CD4-positive, alpha-beta T cell treated with Interleukin-2 at 100 ng/mL for 4 hours (primary cell): ENCODE data around the gene SDHAF1.
"Not testable (repeated sequence)": the region's sequence is repeated elsewhere in the genome, so short reads cannot be mapped to it uniquely, and the experiment has no call there.

Source experiments
- DNase-seq: peaks from one replicate; pipeline ENCODE4 v3.0.0-alpha.2; 2020; ENCODE audit warnings: low spot score

Gene SDHAF1

DNA sequence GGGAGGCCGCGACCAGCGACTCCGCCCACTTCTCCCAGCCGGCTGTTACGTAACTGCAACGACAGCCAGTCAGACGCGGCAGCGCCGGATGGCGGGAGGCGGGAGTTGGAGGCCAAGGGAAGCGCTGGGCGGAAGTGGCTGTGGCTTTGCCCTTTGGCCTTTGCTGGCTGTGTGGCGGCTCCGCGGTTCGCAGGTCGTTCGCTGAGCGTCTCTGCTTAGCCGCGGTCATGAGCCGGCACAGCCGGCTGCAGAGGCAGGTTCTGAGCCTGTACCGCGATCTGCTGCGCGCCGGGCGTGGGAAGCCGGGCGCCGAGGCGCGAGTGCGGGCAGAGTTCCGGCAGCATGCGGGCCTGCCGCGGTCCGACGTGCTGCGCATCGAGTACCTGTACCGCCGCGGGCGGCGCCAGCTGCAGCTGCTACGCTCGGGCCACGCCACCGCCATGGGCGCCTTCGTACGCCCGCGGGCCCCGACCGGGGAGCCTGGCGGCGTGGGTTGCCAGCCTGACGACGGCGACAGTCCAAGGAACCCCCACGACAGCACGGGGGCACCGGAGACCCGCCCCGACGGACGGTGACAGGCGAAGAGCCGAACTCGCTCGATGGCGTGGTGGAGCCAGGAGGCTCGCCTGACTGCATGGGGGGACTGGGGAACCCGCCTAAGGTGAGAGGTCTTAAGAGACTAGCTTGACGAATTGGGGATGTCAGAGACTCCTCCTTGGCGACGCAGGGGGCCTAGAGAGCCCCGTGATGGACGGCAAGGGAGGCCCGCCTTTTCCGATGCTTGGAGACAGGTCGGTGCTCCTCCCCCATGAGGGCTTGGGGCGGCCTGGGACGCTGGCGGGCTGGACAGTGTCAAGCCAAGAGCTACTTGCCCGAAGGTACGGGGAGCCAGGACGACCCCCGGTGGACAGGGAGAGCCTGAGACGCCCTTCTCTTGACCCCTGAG is at the start of gene SDHAF1:
SDHAF1 (plus strand) TSS at position 141 of the 946 bp plus-strand sequence; CDS start at position 228, 87 bp downstream.
- DNase-seq, result peak; percentile 93

DNA sequence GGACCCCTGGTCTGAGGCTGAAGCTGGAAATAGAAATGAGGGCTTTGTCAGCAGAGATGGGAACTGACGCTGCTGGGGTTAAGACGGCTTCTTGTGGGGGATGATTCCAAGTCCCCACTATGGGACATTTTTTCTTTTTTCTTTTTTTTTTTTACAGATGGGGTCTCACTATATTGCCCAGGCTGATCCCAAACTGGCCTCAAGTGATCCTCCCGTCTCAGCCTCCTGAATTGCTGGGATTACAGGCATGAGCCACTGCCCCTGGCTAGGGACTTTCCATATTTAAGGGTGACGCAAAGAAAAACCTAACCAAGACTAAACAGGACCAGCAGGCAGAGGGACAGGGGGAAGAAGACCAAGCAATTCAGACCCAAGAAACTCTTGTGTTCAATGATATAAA is 48.8 kb upstream of the SDHAF1 start:
- no peak for DNase-seq

DNA sequence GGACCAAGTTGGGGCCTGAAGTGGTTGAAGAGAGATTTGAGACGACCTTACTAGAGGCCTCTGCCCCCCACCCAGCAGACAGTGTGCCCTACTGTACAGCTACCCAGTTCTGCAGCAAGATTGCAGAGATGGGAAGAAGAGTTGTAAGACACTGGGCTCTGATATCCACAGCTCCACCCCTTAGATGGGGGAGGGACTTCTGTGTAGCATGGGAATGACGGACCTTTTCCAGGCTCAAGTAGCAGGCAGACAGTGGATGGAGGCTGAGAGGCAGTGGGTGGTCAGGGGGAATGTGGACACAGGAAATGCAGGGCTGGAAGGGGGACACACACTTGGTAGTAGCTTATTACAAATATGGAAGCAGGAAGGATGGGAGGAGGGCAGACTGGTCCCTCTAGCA is 45.9 kb upstream of the SDHAF1 start:
- DNase-seq, result no peak

DNA sequence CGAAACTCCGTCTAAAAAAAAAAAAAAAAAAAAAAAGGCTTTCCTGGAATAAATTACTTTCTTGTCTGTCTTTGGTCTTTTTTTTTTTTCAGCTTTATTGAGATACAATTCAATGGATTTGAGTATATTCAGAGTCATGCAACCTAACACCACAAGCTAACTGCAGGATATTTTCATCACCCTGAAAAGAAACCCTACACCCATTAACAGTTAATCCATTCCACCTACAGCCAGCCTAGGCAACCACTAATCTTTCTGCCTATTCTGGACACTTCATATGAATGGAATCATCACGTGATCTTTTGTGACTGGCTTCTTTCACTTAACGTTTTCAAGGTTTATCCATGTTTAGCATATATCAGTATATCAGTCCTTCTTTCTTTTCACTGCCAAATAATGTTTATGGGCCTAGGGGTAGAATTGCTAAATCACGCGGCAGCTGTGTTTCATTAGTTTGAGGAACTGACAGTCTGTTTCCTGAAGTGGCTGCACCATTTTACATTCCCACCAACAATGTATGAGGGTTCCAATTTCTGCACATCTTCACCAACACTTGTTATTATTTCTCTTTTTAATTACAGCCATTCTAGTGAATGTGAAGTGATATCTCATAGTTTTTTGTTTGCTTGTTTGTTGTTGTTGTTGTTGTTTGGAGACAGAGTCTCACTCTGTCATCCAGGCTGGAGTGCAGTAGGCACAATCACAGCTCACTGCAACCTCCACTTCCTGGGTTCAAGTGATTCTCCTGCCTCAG is 38.9 kb upstream of the SDHAF1 start:
- DNase-seq, result no peak

DNA sequence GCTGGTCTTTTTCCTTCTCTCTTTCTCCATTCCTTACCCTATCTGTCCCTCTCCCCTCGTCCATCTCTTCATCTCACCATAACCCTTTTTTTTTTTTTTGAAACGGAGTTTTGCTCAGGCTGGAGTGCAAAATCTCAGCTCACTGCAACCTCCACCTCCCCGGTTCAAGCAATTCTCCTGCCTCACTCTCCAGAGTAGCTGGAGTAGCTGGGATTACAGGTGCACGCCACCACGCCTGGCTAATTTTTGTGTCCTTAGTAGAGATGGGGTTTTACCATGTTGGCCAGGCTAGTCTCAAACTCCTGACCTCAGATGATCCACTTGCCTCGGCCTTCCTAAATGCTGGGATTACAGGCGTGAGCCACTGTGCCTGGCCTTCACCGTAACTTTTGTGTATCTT is 37.6 kb upstream of the SDHAF1 start:
- not testable (repeated sequence) for DNase-seq

DNA sequence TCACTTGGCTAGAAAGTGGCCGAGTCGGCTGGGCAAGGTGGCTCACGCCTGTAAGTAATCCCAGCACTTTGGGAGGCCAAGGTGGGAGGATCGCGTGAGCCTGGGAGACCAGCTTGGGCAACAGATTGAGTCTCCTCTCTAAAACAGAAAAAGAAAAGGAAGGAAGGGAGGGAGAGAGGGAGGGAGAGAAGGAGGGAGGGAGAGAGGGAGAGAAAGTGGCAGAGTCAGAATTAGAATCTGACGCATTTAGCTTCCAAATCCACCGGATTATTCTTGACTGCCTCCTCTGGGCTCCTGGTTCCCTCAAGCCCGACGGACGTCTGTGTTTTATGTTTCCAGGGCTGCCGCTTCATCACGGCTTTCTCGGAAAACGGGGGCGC is 36.3 kb upstream of the SDHAF1 start:
- DNase-seq, result no peak

- peak; percentile 85 for DNase-seq
These were observed 35.7 kb upstream of the SDHAF1 start for GRCh38 chr19:35959040-35959967.

DNA sequence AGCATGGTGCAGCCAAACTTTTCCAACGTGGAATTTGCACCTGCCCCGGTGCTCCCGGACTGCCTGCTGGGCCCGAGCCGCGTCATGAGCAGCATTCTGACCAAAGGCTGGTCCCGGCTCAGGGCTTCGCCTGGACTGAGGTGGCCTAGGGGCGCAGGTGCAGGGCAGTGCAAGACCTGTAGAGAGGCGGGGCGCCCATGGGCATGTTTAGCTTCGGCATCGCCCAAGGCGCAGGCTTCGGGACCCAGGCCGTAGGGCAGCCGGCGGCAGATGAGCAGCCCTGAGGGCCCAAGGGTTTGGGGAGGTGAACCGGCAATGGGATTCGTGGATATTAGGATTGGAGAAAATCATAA is 35.0 kb upstream of the SDHAF1 start:
- DNase-seq, result no peak

DNA sequence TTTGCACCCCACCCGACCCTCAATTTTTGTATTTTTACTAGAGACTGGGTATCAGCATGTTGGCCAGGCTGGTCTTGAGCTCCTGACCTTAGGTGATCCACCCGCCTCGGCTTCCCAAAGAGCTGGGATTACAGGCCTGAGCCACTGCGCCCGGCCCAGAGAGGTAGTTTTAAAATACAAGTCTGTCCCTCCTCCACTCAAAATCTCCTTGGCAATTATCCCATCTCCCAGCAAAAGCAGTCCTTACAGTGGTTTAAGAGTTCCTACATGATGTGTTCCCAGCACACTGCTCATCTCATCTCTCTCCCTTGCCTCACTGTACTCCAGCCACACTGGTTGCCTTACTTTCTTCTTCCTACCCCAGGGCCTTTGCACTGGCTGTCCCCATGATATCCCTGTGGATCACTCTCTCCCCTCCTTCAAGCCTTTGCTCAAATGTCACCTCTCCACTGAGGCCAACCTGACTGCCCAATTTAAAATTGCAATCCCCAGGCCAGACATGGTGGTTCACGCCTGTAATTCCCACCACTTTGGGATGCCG is 34.5 kb upstream of the SDHAF1 start:
- no peak for DNase-seq

GRCh38 chr19:35963514-35963913 is 31.5 kb upstream of the SDHAF1 start:
- DNase-seq, result peak; percentile 27

GRCh38 chr19:35966771-35967170 is 28.2 kb upstream of the SDHAF1 start:
- no peak for DNase-seq

DNA sequence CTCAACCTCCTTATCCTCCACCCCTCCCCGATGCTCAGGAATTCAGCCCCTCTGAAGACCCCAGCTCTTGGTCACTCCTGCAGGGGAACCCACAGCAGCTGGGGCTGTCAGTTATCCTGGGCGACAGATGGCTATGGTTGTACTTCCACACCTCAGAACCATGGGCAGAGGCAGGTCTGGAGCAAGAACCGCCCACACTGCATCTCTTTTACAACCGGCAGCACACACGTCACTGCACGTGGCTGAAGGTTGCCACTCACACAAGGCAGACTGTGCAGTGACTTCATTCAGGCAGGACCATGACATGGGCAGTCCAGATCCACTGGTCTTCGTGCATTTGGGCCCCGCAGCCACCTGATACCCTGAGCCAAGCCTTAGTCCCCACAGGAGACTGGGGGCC is 21.5 kb upstream of the SDHAF1 start:
- DNase-seq, result no peak

GRCh38 chr19:35975608-35976214 is 19.3 kb upstream of the SDHAF1 start:
- DNase-seq, result no peak

- no peak for DNase-seq
These were observed 17.4 kb upstream of the SDHAF1 start for GRCh38 chr19:35977446-35978222.

DNA sequence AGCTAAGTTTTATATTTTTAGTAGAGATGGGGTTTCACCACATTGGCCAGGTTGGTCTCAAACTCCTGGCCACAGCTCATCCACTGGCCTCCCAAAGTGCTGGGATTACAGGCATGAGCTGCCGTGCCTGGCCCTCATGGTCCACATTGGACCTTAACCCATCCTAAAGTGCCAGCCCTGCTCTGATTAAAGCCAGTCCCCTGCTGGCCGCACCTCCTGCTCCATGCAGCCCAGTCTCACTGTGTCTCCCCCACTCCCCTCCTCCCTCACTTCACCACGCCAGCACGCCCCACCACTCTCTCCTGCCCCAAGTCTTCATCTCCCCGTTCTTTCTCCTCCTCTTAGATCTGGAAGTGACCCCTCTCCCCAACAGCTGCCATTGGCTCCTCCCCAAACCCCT is 16.7 kb upstream of the SDHAF1 start:
- DNase-seq, result no peak

- DNase-seq, result no peak
These were observed 16.1 kb upstream of the SDHAF1 start for GRCh38 chr19:35978832-35979365.

- not testable (repeated sequence) for DNase-seq
These were observed 14.0 kb upstream of the SDHAF1 start for GRCh38 chr19:35980997-35981396.

- DNase-seq, result no peak
These were observed 11.8 kb upstream of the SDHAF1 start for GRCh38 chr19:35983177-35983576.

- DNase-seq, result no peak
These were observed 8.9 kb upstream of the SDHAF1 start for GRCh38 chr19:35986111-35986510.
